IMR-90 (cell line): ENCODE results near the gene STPG1. TPM values are rescaled to one million over a fixed set of nuclear protein-coding genes. Genes with fewer than 3 reads are reported as not detected.

Source experiments
- ATAC-seq: fragments of 200-7000 bp; cut with Tn5 transposase; 2 replicates; pipeline ENCODE4 v1.9.1; 2020; ENCODE audit warnings: low read depth, mild to moderate bottlenecking, moderate library complexity
- BruUV-seq: library from RNA; stranded (reverse); fragments of 400-500 nt; replicated peaks from 2 replicates; lab custom pipeline; 2021; lab: Mats Ljungman, UMichigan
- CTCF ChIA-PET: fragments of 300-600 bp; formaldehyde crosslinking; extraction: SDS; loops from one replicate; lab custom pipeline; 2021; ENCODE audit warnings: antibody characterized with exemption; lab: Yijun Ruan, JAX
- POLR2A ChIA-PET: fragments of 300-600 bp; sonication (Branson Sonifier 250); formaldehyde crosslinking; loops from one replicate; lab custom pipeline; 2022; ENCODE audit warnings: antibody characterized with exemption; ENCODE audit not compliant: unreplicated experiment; lab: Charles Lee
- DNase-seq: peaks from one replicate; pipeline ENCODE4 v3.0.0; 2013
- H2AFZ ChIP-seq: replicated peaks from 2 replicates; pipeline ENCODE3; 2013; ENCODE audit warnings: low read length, mild to moderate bottlenecking; ENCODE audit not compliant: poor library complexity
- H2AK5ac ChIP-seq: 2 replicates; pipeline ENCODE4 v1.6.1; 2013; ENCODE audit warnings: low read depth, low read length, inconsistent platforms
- H2AK9ac ChIP-seq: replicated peaks from 2 replicates; pipeline ENCODE3; 2013; ENCODE audit warnings: mild to moderate bottlenecking, low read depth, low read length, moderate library complexity; ENCODE audit not compliant: poor library complexity
- H2BK120ac ChIP-seq: 2 replicates; pipeline ENCODE4 v1.6.1; 2013; ENCODE audit warnings: low read depth, low read length, inconsistent platforms
- H2BK15ac ChIP-seq: 3 replicates; pipeline ENCODE4 v1.6.1; 2013; ENCODE audit warnings: low read depth, low read length, inconsistent platforms
- H2BK20ac ChIP-seq: 2 replicates; pipeline ENCODE4 v1.6.1; 2013; ENCODE audit warnings: low read depth, mild to moderate bottlenecking, inconsistent platforms, low read length, moderate library complexity
- H2BK5ac ChIP-seq: 2 replicates; pipeline ENCODE4 v1.6.1; 2013; ENCODE audit warnings: mild to moderate bottlenecking, low read depth, low read length, inconsistent platforms; ENCODE audit not compliant: poor library complexity, severe bottlenecking
- H3K14ac ChIP-seq: replicated peaks from 2 replicates; pipeline ENCODE4 v1.6.1; 2013; ENCODE audit warnings: low read depth, low read length, inconsistent platforms
- H3K18ac ChIP-seq: 2 replicates; pipeline ENCODE4 v1.6.1; 2013; ENCODE audit warnings: low read depth, low read length, control low read depth
- H3K23ac ChIP-seq: 2 replicates; pipeline ENCODE4 v1.6.1; 2013; ENCODE audit warnings: low read depth, low read length, inconsistent platforms
- H3K27ac ChIP-seq: 2 replicates; pipeline ENCODE4 v1.5.1; 2013; ENCODE audit warnings: mild to moderate bottlenecking, control low read depth, low read length; ENCODE audit not compliant: insufficient read depth
- H3K27me3 ChIP-seq: 2 replicates; pipeline ENCODE4 v1.6.1; 2013; ENCODE audit warnings: low read length; ENCODE audit not compliant: control insufficient read depth, insufficient read depth
- H3K36me3 ChIP-seq: 2 replicates; pipeline ENCODE4 v1.6.1; 2013; ENCODE audit warnings: low read length, mixed read lengths; ENCODE audit not compliant: control insufficient read depth, insufficient read depth
- H3K4ac ChIP-seq: 2 replicates; pipeline ENCODE4 v1.6.1; 2013; ENCODE audit warnings: low read depth, low read length, inconsistent platforms
- H3K4me1 ChIP-seq: 2 replicates; pipeline ENCODE4 v1.6.1; 2013; ENCODE audit warnings: low read length, mixed read lengths; ENCODE audit not compliant: control insufficient read depth, insufficient read depth
- H3K4me2 ChIP-seq: 2 replicates; pipeline ENCODE4 v1.6.1; 2013; ENCODE audit warnings: low read depth, mild to moderate bottlenecking, control low read depth, low read length, moderate library complexity
- H3K4me3 ChIP-seq: 2 replicates; pipeline ENCODE4 v1.5.1; 2013; ENCODE audit warnings: low read depth, mild to moderate bottlenecking, control low read depth, low read length, moderate library complexity; ENCODE audit not compliant: insufficient read depth
- H3K56ac ChIP-seq: 2 replicates; pipeline ENCODE4 v1.6.1; 2013; ENCODE audit warnings: low read length, inconsistent platforms; ENCODE audit not compliant: insufficient read depth; ENCODE audit errors: extremely low read depth
- H3K79me1 ChIP-seq, 2 experiments: 2 replicates each; pipeline ENCODE4 v1.6.1; 2013; ENCODE audit warnings: low read length in 2 of 2, inconsistent platforms in 1 of 2, low read depth in 1 of 2
- H3K9ac ChIP-seq: 2 replicates; pipeline ENCODE4 v1.6.1; 2013; ENCODE audit warnings: low read depth, low read length, control low read depth
- H3K9me1 ChIP-seq: 2 replicates; pipeline ENCODE4 v1.6.1; 2013; ENCODE audit warnings: low read length, inconsistent platforms; ENCODE audit not compliant: insufficient read depth
- H3K9me3 ChIP-seq: 2 replicates; pipeline ENCODE4 v1.6.1; 2013; ENCODE audit warnings: low read length; ENCODE audit not compliant: control insufficient read depth, insufficient read depth
- H4K20me1 ChIP-seq: 2 replicates; pipeline ENCODE4 v1.6.1; 2013; ENCODE audit warnings: low read length, inconsistent platforms; ENCODE audit not compliant: insufficient read depth
- H4K5ac ChIP-seq: 2 replicates; pipeline ENCODE4 v1.6.1; 2013; ENCODE audit warnings: mild to moderate bottlenecking, low read depth, low read length, control low read depth
- H4K8ac ChIP-seq, 2 experiments: 2 replicates each; pipeline ENCODE4 v1.6.1; 2013; ENCODE audit warnings: low read depth in 2 of 2, low read length in 2 of 2, control low read depth in 1 of 2, inconsistent platforms in 1 of 2
- H4K91ac ChIP-seq: 2 replicates; pipeline ENCODE4 v1.6.1; 2013; ENCODE audit warnings: low read depth, low read length, inconsistent platforms; ENCODE audit not compliant: insufficient read depth
- CEBPB ChIP-seq: IDR thresholded peaks from 2 replicates; pipeline ENCODE4 v1.6.1; 2012; ENCODE audit warnings: low read depth, low read length, improper control_type of control experiment
- CHD1 ChIP-seq: IDR thresholded peaks from 2 replicates; pipeline ENCODE4 v1.6.1; 2012; ENCODE audit warnings: low read depth, low read length, improper control_type of control experiment
- MAFK ChIP-seq: IDR thresholded peaks from 2 replicates; pipeline ENCODE4 v1.6.1; 2012; ENCODE audit warnings: low read depth, low read length, improper control_type of control experiment
- MAZ ChIP-seq: IDR thresholded peaks from 2 replicates; pipeline ENCODE4 v1.6.1; 2012; ENCODE audit warnings: low read depth, mild to moderate bottlenecking, low read length, improper control_type of control experiment, moderate library complexity, borderline replicate concordance
- RFX5 ChIP-seq: IDR thresholded peaks from 2 replicates; pipeline ENCODE4 v1.8.0; 2012; ENCODE audit warnings: low read depth, mild to moderate bottlenecking, low read length, moderate library complexity
- SMC3 ChIP-seq: fragments of 150-350 bp; IDR thresholded peaks from 2 replicates; pipeline ENCODE4 v1.6.1; 2016; ENCODE audit warnings: low read depth, mild to moderate bottlenecking, antibody characterized with exemption, low read length, moderate library complexity
- WGBS, 2 experiments: methylation state at CpG; one replicate each; pipeline versions ENCODE4 v1.1.5 to v1.1.7; 2013; ENCODE audit warnings: missing lambda C conversion rate in 2 of 2; ENCODE audit not compliant: insufficient read length in 1 of 2; ENCODE audit errors: extremely low coverage in 2 of 2; 5-methylcytosine and 5-hydroxymethylcytosine counted together
- dilution Hi-C: fragments of 300-500 bp; cut with HindIII; formaldehyde crosslinking; loops from one replicate; pipeline ENCODE4 v1.14.3; 2018; ENCODE audit warnings: low sequenced_read_pairs; ENCODE audit not compliant: unreplicated experiment
- in situ Hi-C: fragments of 300-500 bp; cut with MboI; formaldehyde crosslinking; loops from 3 replicates; pipeline ENCODE4 v1.14.3; 2019; ENCODE audit warnings: low sequenced_read_pairs, inconsistent platforms, mixed read lengths
- intact Hi-C: fragments of 100-400 bp; cut with micrococcal nuclease; formaldehyde crosslinking; loops from 2 replicates; pipeline ENCODE4 v1.10.0; 2022
- polyA plus RNA-seq, 3 experiments: library from polyadenylated mRNA; depleted of rRNA; stranded (reverse); fragments of >200 nt; gene quantifications; 2 replicates each; pipeline ENCODE4 v1.2.3, GENCODE V29; 2012; ENCODE audit warnings: low replicate concordance in 1 of 3
- total RNA-seq: library from RNA; depleted of rRNA; stranded (reverse); fragments of >200 nt; gene quantifications from 2 replicates; pipeline ENCODE4 v1.2.3, GENCODE V29; 2012
- TF ChIP-seq, protein P1 (sequence below): conservative IDR thresholded peaks from 2 replicates; pipeline ENCODE4 v1.5.1; 2012; ENCODE audit warnings: mild to moderate bottlenecking, low read depth, low read length, improper control_type of control experiment

STPG1 gene
- total and polyA plus RNA-seq, 2 of the 4 experiments (the other 2 are of a cell fraction): 3.0 to 6.5 TPM

DNA sequence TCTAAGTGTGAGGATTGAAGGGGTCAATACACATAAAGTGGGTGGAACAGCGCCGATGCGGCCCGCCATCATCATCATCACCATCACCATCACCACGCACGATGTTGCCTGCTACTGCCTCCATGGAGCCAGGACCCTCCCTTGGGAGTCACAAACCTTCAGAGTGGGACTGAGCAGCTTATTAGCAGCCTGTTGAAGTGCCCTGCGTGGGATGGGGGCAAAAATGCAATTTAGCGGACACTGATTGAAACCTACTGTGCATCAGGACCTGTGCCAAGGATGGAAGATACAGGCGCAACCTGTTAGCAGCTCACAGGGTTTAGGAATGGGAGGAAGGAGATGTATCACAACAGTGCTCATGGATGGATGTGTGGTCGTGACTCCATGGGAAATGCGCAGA is 26.7 kb downstream of the STPG1 start:
- Histone ChIP-seq H3K23ac (no peak overlapping the region), H4K8ac (no peak overlapping the region), H3K9ac (no peak overlapping the region), H4K91ac (no peak overlapping the region), H2BK15ac (no peak overlapping the region), H3K27me3 (no peaks in the 10 kb centered on the region), H2AK5ac (no peak overlapping the region), H3K36me3 (no peaks in the 10 kb centered on the region), H2BK20ac (no peak overlapping the region), H3K4me1 (peaks cover 14% of the 10 kb centered on the region), H2AK9ac (no peak overlapping the region), H3K79me1 (peaks cover 0 to 14% of the 10 kb centered on the region in 2 experiments; a peak in 1 of 4 replicates), H3K18ac (no peak overlapping the region), H3K4me3 (no peak overlapping the region), H3K27ac (no peak overlapping the region), H3K4ac (no peak overlapping the region), H3K9me1 (peaks cover 19% of the 10 kb centered on the region), H3K56ac (no peak overlapping the region), H2BK5ac (no peak overlapping the region), H2AFZ (no peak overlapping the region), H3K4me2 (no peak overlapping the region), H2BK120ac (no peak overlapping the region), H3K14ac (no peak overlapping the region), H4K20me1 (peaks cover 4% of the 10 kb centered on the region; the same call in 1 of the 2 replicates), H3K9me3 (no peaks in the 10 kb centered on the region), H4K5ac (no peak overlapping the region)
- in situ Hi-C loops (no loop called here), dilution Hi-C loops (no loop called here), intact Hi-C loops (loop anchor here (10.0 kb wide), 1 partner anchor 92 kb away; no protein-coding TSS in a partner anchor)
- ChIA-PET POLR2A (no interaction called here), CTCF (interaction anchor here (4.6 kb wide), 1 partner anchor 185 kb away, joined by 18 read pairs; no protein-coding TSS in a partner anchor)
- TF ChIP-seq CEBPB: no peak
- no peak for TF ChIP-seq RFX5
- no peak for TF ChIP-seq SMC3
- TF ChIP-seq MAFK: no peak
- no peak for TF ChIP-seq MAZ
- TF ChIP-seq, protein P1, sequence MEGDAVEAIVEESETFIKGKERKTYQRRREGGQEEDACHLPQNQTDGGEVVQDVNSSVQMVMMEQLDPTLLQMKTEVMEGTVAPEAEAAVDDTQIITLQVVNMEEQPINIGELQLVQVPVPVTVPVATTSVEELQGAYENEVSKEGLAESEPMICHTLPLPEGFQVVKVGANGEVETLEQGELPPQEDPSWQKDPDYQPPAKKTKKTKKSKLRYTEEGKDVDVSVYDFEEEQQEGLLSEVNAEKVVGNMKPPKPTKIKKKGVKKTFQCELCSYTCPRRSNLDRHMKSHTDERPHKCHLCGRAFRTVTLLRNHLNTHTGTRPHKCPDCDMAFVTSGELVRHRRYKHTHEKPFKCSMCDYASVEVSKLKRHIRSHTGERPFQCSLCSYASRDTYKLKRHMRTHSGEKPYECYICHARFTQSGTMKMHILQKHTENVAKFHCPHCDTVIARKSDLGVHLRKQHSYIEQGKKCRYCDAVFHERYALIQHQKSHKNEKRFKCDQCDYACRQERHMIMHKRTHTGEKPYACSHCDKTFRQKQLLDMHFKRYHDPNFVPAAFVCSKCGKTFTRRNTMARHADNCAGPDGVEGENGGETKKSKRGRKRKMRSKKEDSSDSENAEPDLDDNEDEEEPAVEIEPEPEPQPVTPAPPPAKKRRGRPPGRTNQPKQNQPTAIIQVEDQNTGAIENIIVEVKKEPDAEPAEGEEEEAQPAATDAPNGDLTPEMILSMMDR: no peak
- no peak for TF ChIP-seq CHD1
- ATAC-seq: no peak
- BruUV-seq: no TSS peak
- 100% methylated on average over 2 of the region's 11 CpGs; no CpG with 5 or more reads in 1 of the 2 experiments for WGBS, 2 experiments
- no peak for DNase-seq
